SIG-M5 (cell line): ENCODE data around the gene MAN1C1.

Experiments used
- DNase-seq: peaks from one replicate; lab custom pipeline; 2025; lab: John Stamatoyannopoulos, UW

Gene MAN1C1

GRCh38 chr1:25614501-25615171, 2.0 kb upstream of the MAN1C1 start:
- DNase-seq = no peak

- no peak for DNase-seq
Measured at GRCh38 chr1:25615172-25615541, 1.4 kb upstream of the MAN1C1 start.

- no peak for DNase-seq
Measured at GRCh38 chr1:25615563-25616094, 962 bp upstream of the MAN1C1 start.

GRCh38 chr1:25616987-25617624, 515 bp downstream of the MAN1C1 start:
- DNase-seq = no peak

GRCh38 chr1:25617625-25618432, 1.2 kb downstream of the MAN1C1 start:
- no peak for DNase-seq

- DNase-seq = no peak
Measured at GRCh38 chr1:25618433-25618808, 1.8 kb downstream of the MAN1C1 start.

GRCh38 chr1:25619101-25619890, 2.7 kb downstream of the MAN1C1 start:
- no peak for DNase-seq

- no peak for DNase-seq
Measured at GRCh38 chr1:25620211-25620610, 3.6 kb downstream of the MAN1C1 start.

GRCh38 chr1:25620701-25621350, 4.2 kb downstream of the MAN1C1 start:
- no peak for DNase-seq

- DNase-seq = no peak
Measured at GRCh38 chr1:25621876-25622275, 5.3 kb downstream of the MAN1C1 start.

GRCh38 chr1:25622531-25622930, 5.9 kb downstream of the MAN1C1 start:
- DNase-seq = no peak

- DNase-seq = no peak
Measured at GRCh38 chr1:25623007-25623406, 6.4 kb downstream of the MAN1C1 start.

- no peak for DNase-seq
Measured at GRCh38 chr1:25623731-25624130, 7.1 kb downstream of the MAN1C1 start.

GRCh38 chr1:25624156-25624555, 7.6 kb downstream of the MAN1C1 start:
- DNase-seq = no peak

- no peak for DNase-seq
Measured at GRCh38 chr1:25624604-25625003, 8.0 kb downstream of the MAN1C1 start.

GRCh38 chr1:25626018-25626417, 9.4 kb downstream of the MAN1C1 start:
- DNase-seq = no peak

- DNase-seq = no peak
Measured at GRCh38 chr1:25628741-25629421, 12.3 kb downstream of the MAN1C1 start.

GRCh38 chr1:25629836-25630235, 13.2 kb downstream of the MAN1C1 start:
- DNase-seq = no peak

- DNase-seq = no peak
Measured at GRCh38 chr1:25631750-25632485, 15.3 kb downstream of the MAN1C1 start.

- no peak for DNase-seq
Measured at GRCh38 chr1:25634066-25634465, 17.5 kb downstream of the MAN1C1 start.
